HepG2 (cell line): ENCODE measurements around the gene ARHGEF3. TPM values are rescaled to one million over a fixed set of nuclear protein-coding genes. Genes with fewer than 3 reads are reported as not detected.
A peak's percentile ranks its signal among the peaks of the same experiment; 100 is the strongest.

Experiments
- AFF4 ChIP-seq: sonication (generic); formaldehyde crosslinking; IDR thresholded peaks from 2 replicates; pipeline ENCODE4 v1.4.0; 2020; ENCODE audit warnings: missing genetic modification reagents
- ATF5 ChIP-seq: sonication (generic); formaldehyde crosslinking; IDR thresholded peaks from 2 replicates; pipeline ENCODE4 v1.4.0; 2020; ENCODE audit warnings: mild to moderate bottlenecking, low read depth, missing genetic modification reagents
- CBFB ChIP-seq: sonication (generic); formaldehyde crosslinking; IDR thresholded peaks from 2 replicates; pipeline ENCODE4 v1.4.0; 2020; ENCODE audit warnings: missing genetic modification reagents
- CREB3 ChIP-seq: sonication (generic); formaldehyde crosslinking; IDR thresholded peaks from 2 replicates; pipeline ENCODE4 v1.5.0; 2020; ENCODE audit warnings: missing genetic modification reagents
- EED ChIP-seq: sonication (generic); formaldehyde crosslinking; IDR thresholded peaks from 2 replicates; pipeline ENCODE4 v1.5.0; 2020; ENCODE audit warnings: mild to moderate bottlenecking, missing genetic modification reagents
- FOSL1 ChIP-seq: sonication (generic); formaldehyde crosslinking; IDR thresholded peaks from 2 replicates; pipeline ENCODE4 v1.9.0; 2021; ENCODE audit warnings: missing genetic modification reagents, borderline replicate concordance
- IRX3 ChIP-seq: sonication (generic); formaldehyde crosslinking; IDR thresholded peaks from 2 replicates; pipeline ENCODE4 v1.8.1; 2023; ENCODE audit warnings: mild to moderate bottlenecking, low read depth, missing genetic modification reagents, borderline replicate concordance
- KLF15 ChIP-seq: sonication (generic); formaldehyde crosslinking; IDR thresholded peaks from 2 replicates; pipeline ENCODE4 v1.8.1; 2023; ENCODE audit warnings: borderline replicate concordance, mild to moderate bottlenecking, inconsistent platforms, missing genetic modification reagents, mixed read lengths
- MLX ChIP-seq: IDR thresholded peaks from 2 replicates; pipeline ENCODE4 v1.6.1; 2016
- NFIB ChIP-seq: sonication (generic); formaldehyde crosslinking; IDR thresholded peaks from 2 replicates; pipeline ENCODE4 v1.9.0; 2021; ENCODE audit warnings: missing genetic modification reagents, mild to moderate bottlenecking, borderline replicate concordance
- PAXIP1 ChIP-seq: sonication (generic); formaldehyde crosslinking; conservative IDR thresholded peaks from 2 replicates; pipeline ENCODE4 v1.4.0; 2020; ENCODE audit warnings: mild to moderate bottlenecking, missing genetic modification reagents, moderate library complexity
- YEATS4 ChIP-seq: sonication (generic); formaldehyde crosslinking; IDR thresholded peaks from 2 replicates; pipeline ENCODE4 v1.4.0; 2020; ENCODE audit warnings: missing genetic modification reagents, borderline replicate concordance
- ZFAT ChIP-seq: sonication (generic); formaldehyde crosslinking; conservative IDR thresholded peaks from 2 replicates; pipeline ENCODE4 v1.8.1; 2023; ENCODE audit warnings: missing genetic modification reagents, inconsistent platforms
- ZFYVE20 ChIP-seq: sonication (generic); formaldehyde crosslinking; IDR thresholded peaks from 2 replicates; pipeline ENCODE4 v1.8.0; 2023; ENCODE audit warnings: low read depth, mild to moderate bottlenecking, moderate library complexity, missing genetic modification reagents, borderline replicate concordance
- ZNF446 ChIP-seq: sonication (generic); formaldehyde crosslinking; IDR thresholded peaks from 2 replicates; pipeline ENCODE4 v1.5.0; 2020; ENCODE audit warnings: mild to moderate bottlenecking, missing genetic modification reagents
- ZNF781 ChIP-seq: sonication (generic); formaldehyde crosslinking; IDR thresholded peaks from 2 replicates; pipeline ENCODE4 v1.5.1; 2020; ENCODE audit warnings: borderline replicate concordance, mild to moderate bottlenecking, missing genetic modification reagents; ENCODE audit errors: not compliant biosample characterization
- ZNF878 ChIP-seq: sonication (generic); formaldehyde crosslinking; IDR thresholded peaks from 2 replicates; pipeline ENCODE4 v1.8.1; 2023; ENCODE audit warnings: mild to moderate bottlenecking, missing genetic modification reagents, moderate library complexity
- polyA plus RNA-seq, 8 experiments: library from polyadenylated mRNA; depleted of rRNA in 3 of 8; stranded (reverse) in 7 of 8; unstranded in 1 of 8; fragments of >200 nt; fragmentation: Illumina TruSeq in 4 of 8; extraction: Trizol in 4 of 8; gene quantifications; 2 replicates each; pipeline versions ENCODE4 v1.2.1 to v1.2.3, GENCODE V29; 2011 to 2016; ENCODE audit warnings: low read depth in 4 of 8, missing spikeins in 1 of 8, mixed read lengths in 1 of 8; ENCODE audit not compliant: insufficient read depth in 1 of 8
- total RNA-seq, 5 experiments: library from RNA; depleted of rRNA; stranded (reverse); fragments of >200 nt; fragmentation: Illumina TruSeq; extraction: Trizol; gene quantifications; 2 replicates each; pipeline ENCODE4 v1.2.3, GENCODE V29; 2016; ENCODE audit warnings: low read depth in 1 of 5

The ARHGEF3 gene
- total and polyA plus RNA-seq, 2 of the 13 experiments (the other 11 are each of a cell fraction or from before 2014, with no cell fraction given): 14.8 to 23.1 TPM

- TF ChIP-seq AFF4 (CRISPR knock-in tag) (no peak), NFIB (CRISPR knock-in tag) (no peak), CBFB (0 out of 2 replicates have a peak, but pooled peaks have one; percentile 25), CREB3 (CRISPR knock-in tag) (no peak), ZFYVE20 (CRISPR knock-in tag) (no peak), ATF5 (CRISPR knock-in tag) (no peak), ZNF781 (CRISPR knock-in tag) (no peak), YEATS4 (CRISPR knock-in tag) (no peak), ZNF878 (CRISPR knock-in tag) (no peak), FOSL1 (no peak), ZFAT (CRISPR knock-in tag) (no peak), IRX3 (CRISPR knock-in tag) (no peak), ZNF446 (no peak), EED (no peak), MLX (CRISPR knock-in tag) (no peak), PAXIP1 (0 out of 2 replicates have a peak, but pooled peaks have one; percentile 31), KLF15 (CRISPR knock-in tag) (no peak)
These were observed 22.4 kb upstream of the ARHGEF3 start (continued) for GRCh38 chr3:56823984-56824703.
